Measurements from ENCODE around the gene IKZF1.

- TF ChIP-seq CTCF (IDR thresholded peaks at IDR 0.05) (no peak), POLR2A (IDR thresholded peaks at IDR 0.05) (no peak)
These were observed 33.9 kb upstream of the IKZF1 start for GRCh38 chr7:50270531-50271018.

Measured in right lobe of liver (tissue), 4 donors.